ENCODE measurements around the gene CFAP61. TPM values are rescaled to one million over a fixed set of nuclear protein-coding genes. Genes with fewer than 3 reads are reported as not detected.
A peak's percentile ranks its signal among the peaks of the same experiment; 100 is the strongest.

Gene CFAP61
- total and polyA plus RNA-seq, 9 of the 15 experiments (the other 6 are each of a cell fraction or from before 2014, with no cell fraction given) = 0.11 TPM; not detected in 8

- Histone ChIP-seq H3K4me3 (no peak overlapping the region), H3K4me1 (replicated peaks in 1 of 2; ENCODE audit: control insufficient read depth in 2 of 2, insufficient read depth in 2 of 2, low read length in 2 of 2) (no peaks in the 10 kb centered on the region), H3K36me3 (ENCODE audit: control insufficient read depth, insufficient read depth, low read length) (no peaks in the 10 kb centered on the region), H4K20me1 (replicated peaks; ENCODE audit: control insufficient read depth, insufficient read depth, low read length) (no peaks in the 10 kb centered on the region), H3K9me3 (replicated peaks; ENCODE audit: control insufficient read depth, insufficient read depth, low read depth, low read length) (no peaks in the 10 kb centered on the region), H2AFZ (ENCODE audit: low read depth, low read length) (no peak overlapping the region), H3K27me3 (ENCODE audit: control insufficient read depth in 2 of 2, insufficient read depth in 2 of 2, low read length in 2 of 2) (peaks cover 0 to 6% of the 10 kb centered on the region in 2 experiments; a peak in 1 of 5 replicates), H3K27ac (ENCODE audit: extremely low read depth, low read depth, low read length) (no peak overlapping the region), H3K9ac (ENCODE audit: insufficient read depth in 1 of 2, low read depth in 2 of 2, low read length in 2 of 2) (no peak overlapping the region), H3K9me1 (ENCODE audit: control insufficient read depth, insufficient read depth, low read length) (no peaks in the 10 kb centered on the region), H3K79me2 (ENCODE audit: control insufficient read depth, insufficient read depth, low read length) (no peaks in the 10 kb centered on the region), H3K4me2 (ENCODE audit: insufficient read depth, low read length) (no peak overlapping the region)
- 10% methylated on average over 4 of the region's 4 CpGs for WGBS (ENCODE audit: insufficient coverage, low coverage, missing lambda C conversion rate)
- intact Hi-C loops (cut with micrococcal nuclease) = no loop called here
- POLR2A ChIA-PET = interaction anchor here (1.2 kb wide), 1 partner anchor 23 kb away, joined by 4 read pairs; no protein-coding TSS in a partner anchor
- TF ChIP-seq TFE3 (CRISPR knock-in tag; IDR thresholded peaks at IDR 0.05) = peak; percentile 74
- TF ChIP-seq ELK1 (CRISPR knock-in tag; IDR thresholded peaks at IDR 0.05) = no peak
- no TSS peak for BruUV-seq (replicated peaks)
- DNase-seq (ENCODE audit: extremely low read depth in 1 of 4, low spot score in 3 of 4) = no peak
- ATAC-seq = no peak
- FAIRE-seq = no peak
- CTCF ChIA-PET (ENCODE audit: low intra/inter-chr PET ratio) = no interaction called here
- in situ Hi-C loops (cut with MboI) = no loop called here
Observed at GRCh38 chr20:20266552-20266951, 214.2 kb downstream of the CFAP61 start.
